SU-DHL-6 (cell line): ENCODE results near the gene MTMR4.

Experiments
- H2AFZ ChIP-seq: fragments of 200-600 bp; sonication (generic); 2 replicates; pipeline ENCODE4 v1.6.1; 2014; ENCODE audit warnings: low read depth, mild to moderate bottlenecking, moderate library complexity, mixed read lengths, antibody characterized with exemption, low read length; ENCODE audit not compliant: severe bottlenecking
- H3F3A ChIP-seq: fragments of 200-600 bp; shearing (Covaris generic); 2 replicates; pipeline ENCODE4 v1.6.0; 2016; ENCODE audit warnings: antibody characterized with exemption, mild to moderate bottlenecking; ENCODE audit not compliant: insufficient read depth
- H3K27ac ChIP-seq: fragments of 200-600 bp; sonication (generic); 2 replicates; pipeline ENCODE4 v1.5.1; 2016; ENCODE audit warnings: low read depth, mild to moderate bottlenecking, low read length, moderate library complexity, mixed read lengths
- H3K27me3 ChIP-seq: fragments of 200-600 bp; sonication (generic), shearing (Covaris generic); 2 replicates; pipeline ENCODE4 v1.6.0; 2014; ENCODE audit warnings: mild to moderate bottlenecking, low read length
- H3K36me3 ChIP-seq: fragments of 200-600 bp; sonication (generic); 2 replicates; pipeline ENCODE4 v1.6.1; 2014; ENCODE audit warnings: mild to moderate bottlenecking, low read length, mixed read lengths
- H3K4me2 ChIP-seq: fragments of 300-600, 200-600 bp; shearing (Covaris generic), sonication (generic); 2 replicates; pipeline ENCODE4 v1.6.0; 2014; ENCODE audit warnings: low read length, low read depth, mild to moderate bottlenecking; ENCODE audit not compliant: poor library complexity, severe bottlenecking
- H3K4me3 ChIP-seq: fragments of 200-600 bp; sonication (generic); 2 replicates; pipeline ENCODE4 v1.5.1; 2014; ENCODE audit warnings: antibody characterized with exemption, low read length, mild to moderate bottlenecking, mixed read lengths; ENCODE audit not compliant: insufficient read depth, poor library complexity, severe bottlenecking
- H3K79me2 ChIP-seq: fragments of 200-600 bp; sonication (generic); 2 replicates; pipeline ENCODE4 v1.6.1; 2014; ENCODE audit warnings: mild to moderate bottlenecking, low read length, moderate library complexity; ENCODE audit not compliant: insufficient read depth
- H3K9ac ChIP-seq: fragments of 200-600 bp; sonication (generic); 2 replicates; pipeline ENCODE4 v1.7.0; 2014; ENCODE audit warnings: mild to moderate bottlenecking, low read length
- H3K9me2 ChIP-seq: fragments of 200-600 bp; sonication (generic); replicated peaks from 2 replicates; pipeline ENCODE4 v1.6.1; 2014; ENCODE audit warnings: low read length; ENCODE audit not compliant: insufficient read depth
- H3K9me3 ChIP-seq: fragments of 200-600 bp; sonication (generic); 2 replicates; pipeline ENCODE4 v1.6.1; 2014; ENCODE audit warnings: low read length, mixed read lengths; ENCODE audit not compliant: insufficient read depth
- H4K20me1 ChIP-seq: fragments of 200-600 bp; sonication (generic); 2 replicates; pipeline ENCODE4 v1.6.1; 2014; ENCODE audit warnings: low read depth, mild to moderate bottlenecking, antibody characterized with exemption, low read length, moderate library complexity, mixed read lengths
- EZH2phosphoT487 ChIP-seq: fragments of 200-600 bp; sonication (generic), shearing (Covaris generic); conservative IDR thresholded peaks from 2 replicates; pipeline ENCODE4 v1.6.1; 2018; ENCODE audit warnings: mild to moderate bottlenecking, antibody characterized with exemption, low read length, moderate library complexity, mixed read lengths
- TF ChIP-seq, protein P1 (sequence below): fragments of 200-600 bp; sonication (generic); IDR thresholded peaks from one replicate; pipeline ENCODE4 v1.5.1; 2017; ENCODE audit warnings: antibody characterized with exemption, mild to moderate bottlenecking, low read length, moderate library complexity; ENCODE audit not compliant: insufficient read depth, poor library complexity, severe bottlenecking

Gene MTMR4

GRCh38 chr17:58520843-58521430 lies 6.5 kb upstream of the MTMR4 start:
- Histone ChIP-seq H4K20me1 (no peaks in the 10 kb centered on the region), H3K9me2 (no peaks in the 10 kb centered on the region), H3K4me3 (no peak overlapping the region), H3K9ac (no peak overlapping the region), H3K27me3 (no peaks in the 10 kb centered on the region), H3K4me2 (no peak overlapping the region), H3K36me3 (no peaks in the 10 kb centered on the region), H2AFZ (peak overlapping the region; percentile 17), H3F3A (peaks cover 14% of the 10 kb centered on the region; the same call in 1 of the 2 replicates), H3K9me3 (no peaks in the 10 kb centered on the region), H3K27ac (no peak overlapping the region), H3K79me2 (0 out of 2 replicates have a peak, but pooled peaks cover 4% of the 10 kb centered on the region)
- TF ChIP-seq EZH2phosphoT487, result no peak
- TF ChIP-seq, protein P1, sequence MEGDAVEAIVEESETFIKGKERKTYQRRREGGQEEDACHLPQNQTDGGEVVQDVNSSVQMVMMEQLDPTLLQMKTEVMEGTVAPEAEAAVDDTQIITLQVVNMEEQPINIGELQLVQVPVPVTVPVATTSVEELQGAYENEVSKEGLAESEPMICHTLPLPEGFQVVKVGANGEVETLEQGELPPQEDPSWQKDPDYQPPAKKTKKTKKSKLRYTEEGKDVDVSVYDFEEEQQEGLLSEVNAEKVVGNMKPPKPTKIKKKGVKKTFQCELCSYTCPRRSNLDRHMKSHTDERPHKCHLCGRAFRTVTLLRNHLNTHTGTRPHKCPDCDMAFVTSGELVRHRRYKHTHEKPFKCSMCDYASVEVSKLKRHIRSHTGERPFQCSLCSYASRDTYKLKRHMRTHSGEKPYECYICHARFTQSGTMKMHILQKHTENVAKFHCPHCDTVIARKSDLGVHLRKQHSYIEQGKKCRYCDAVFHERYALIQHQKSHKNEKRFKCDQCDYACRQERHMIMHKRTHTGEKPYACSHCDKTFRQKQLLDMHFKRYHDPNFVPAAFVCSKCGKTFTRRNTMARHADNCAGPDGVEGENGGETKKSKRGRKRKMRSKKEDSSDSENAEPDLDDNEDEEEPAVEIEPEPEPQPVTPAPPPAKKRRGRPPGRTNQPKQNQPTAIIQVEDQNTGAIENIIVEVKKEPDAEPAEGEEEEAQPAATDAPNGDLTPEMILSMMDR, result peak; percentile 23

- no peaks in the 10 kb centered on the region for H3K9me3 ChIP-seq
- no peaks in the 10 kb centered on the region for H3K36me3 ChIP-seq
- H3K9ac ChIP-seq, result peak overlapping the region; percentile 81
- peak overlapping the region; percentile 73 for H3K4me2 ChIP-seq
- H3K27ac ChIP-seq, result peak overlapping the region; percentile 74
- TF ChIP-seq, protein P1, result no peak
- no peak for TF ChIP-seq EZH2phosphoT487
- peaks cover 26% of the 10 kb centered on the region for H3F3A ChIP-seq
- H3K4me3 ChIP-seq, result peak overlapping the region; percentile 84
- peak overlapping the region; percentile 95 for H2AFZ ChIP-seq
- H3K79me2 ChIP-seq, result peaks cover 12% of the 10 kb centered on the region; the same call in 1 of the 2 replicates
- no peaks in the 10 kb centered on the region for H4K20me1 ChIP-seq
- no peaks in the 10 kb centered on the region for H3K9me2 ChIP-seq
- H3K27me3 ChIP-seq, result no peaks in the 10 kb centered on the region
Observed at GRCh38 chr17:58517928-58518609, 3.6 kb upstream of the MTMR4 start.

DNA sequence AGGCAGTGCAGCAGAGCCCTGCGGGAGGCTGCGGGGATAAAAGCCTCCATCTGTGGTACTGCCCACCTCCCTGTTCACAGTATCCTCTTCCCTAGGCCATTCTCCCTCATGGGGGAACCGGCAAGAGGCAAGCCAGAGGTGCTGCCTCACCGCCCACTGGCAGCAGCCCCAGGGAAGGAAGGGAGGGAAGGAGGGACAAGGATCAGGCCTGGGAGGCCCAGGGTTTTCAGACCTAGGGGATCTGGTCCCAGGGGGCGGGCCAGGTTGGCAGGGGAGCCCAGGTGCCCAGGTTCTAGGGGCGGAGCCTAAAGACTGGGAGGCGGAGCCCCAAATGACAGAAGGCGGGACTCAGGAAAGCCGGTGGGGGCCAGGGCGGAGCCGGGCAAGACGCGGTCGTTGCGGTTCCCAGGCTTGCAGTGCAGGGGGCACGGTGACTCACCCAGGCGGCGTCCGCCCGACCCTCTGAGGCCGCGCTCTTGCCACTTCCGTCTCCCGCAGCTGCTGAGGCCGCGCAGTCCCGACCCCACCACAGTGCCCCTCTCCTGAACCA lies 3.0 kb upstream of the MTMR4 start:
- Histone ChIP-seq H4K20me1 (no peaks in the 10 kb centered on the region), H3K4me3 (peak overlapping the region; percentile 84)

More for the DNA sequence above, 3.0 kb upstream of the MTMR4 start:
- Histone ChIP-seq H2AFZ (peak overlapping the region; percentile 26), H3F3A (peaks cover 26% of the 10 kb centered on the region), H3K4me2 (peak overlapping the region; percentile 73), H3K36me3 (no peaks in the 10 kb centered on the region), H3K9me3 (no peaks in the 10 kb centered on the region), H3K9me2 (no peaks in the 10 kb centered on the region), H3K9ac (peak overlapping the region; percentile 81), H3K27me3 (no peaks in the 10 kb centered on the region), H3K27ac (peak overlapping the region; percentile 63), H3K79me2 (peaks cover 12% of the 10 kb centered on the region; the same call in 1 of the 2 replicates)
- TF ChIP-seq, protein P1, result no peak
